ENCODE measurements around the gene ANK2.
"Not testable (repeated sequence)": the region's sequence is repeated elsewhere in the genome, so short reads cannot be mapped to it uniquely, and the experiment has no call there.

Gene ANK2

DNA sequence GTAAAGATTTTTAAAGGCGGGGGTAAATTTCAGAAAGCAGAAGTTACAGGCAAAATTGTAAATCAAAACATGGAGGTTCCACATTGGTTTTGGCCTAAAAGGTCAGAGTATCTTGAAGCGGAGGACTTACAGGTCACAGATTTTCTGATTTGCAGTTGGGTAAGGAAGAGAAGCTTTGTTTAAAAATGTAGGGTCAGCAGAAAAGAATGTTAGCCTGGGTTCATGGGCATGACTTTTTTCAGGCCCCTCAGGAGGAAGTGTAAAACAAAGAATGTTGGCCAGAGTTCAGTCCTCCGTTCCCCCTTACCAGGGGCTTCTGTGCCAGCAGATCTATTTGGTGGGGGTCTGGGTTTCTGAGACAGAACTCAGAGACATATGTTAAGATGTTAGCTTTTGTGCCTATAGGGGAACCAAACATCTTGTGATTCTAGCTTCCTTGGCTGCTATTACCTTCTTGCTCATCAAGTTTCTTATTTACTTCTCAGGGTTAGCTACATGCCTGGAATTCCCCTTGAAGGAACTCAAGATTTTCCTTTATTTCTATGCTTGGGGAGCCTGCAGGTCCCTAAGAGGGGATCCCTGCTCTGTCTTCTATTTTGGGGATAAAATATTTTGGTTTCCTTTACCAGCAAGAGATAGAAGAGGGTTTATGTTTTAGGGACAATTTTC lies 160.3 kb downstream of the ANK2 start:
- no peak for DNase-seq (ENCODE audit: low read depth)

DNA sequence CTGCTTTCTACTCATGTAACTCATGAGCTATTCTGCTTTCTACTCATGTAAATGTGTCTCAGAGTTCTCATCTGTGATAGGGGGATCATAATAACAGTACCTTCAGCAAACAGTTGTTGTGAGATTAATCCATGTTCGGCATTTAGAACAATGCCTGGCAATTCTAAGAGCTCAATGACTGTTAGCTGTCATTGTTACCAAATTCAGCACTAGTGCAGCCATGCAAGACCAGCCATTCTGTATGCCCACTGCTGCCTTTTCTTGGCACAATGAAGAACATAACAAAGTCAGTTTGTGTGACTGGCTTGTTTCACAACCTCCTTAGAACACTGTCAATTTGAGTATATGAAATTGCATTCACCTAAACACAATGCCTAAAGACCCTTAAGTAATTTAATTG lies 163.2 kb downstream of the ANK2 start:
- DNase-seq (ENCODE audit: low read depth), result no peak

DNA sequence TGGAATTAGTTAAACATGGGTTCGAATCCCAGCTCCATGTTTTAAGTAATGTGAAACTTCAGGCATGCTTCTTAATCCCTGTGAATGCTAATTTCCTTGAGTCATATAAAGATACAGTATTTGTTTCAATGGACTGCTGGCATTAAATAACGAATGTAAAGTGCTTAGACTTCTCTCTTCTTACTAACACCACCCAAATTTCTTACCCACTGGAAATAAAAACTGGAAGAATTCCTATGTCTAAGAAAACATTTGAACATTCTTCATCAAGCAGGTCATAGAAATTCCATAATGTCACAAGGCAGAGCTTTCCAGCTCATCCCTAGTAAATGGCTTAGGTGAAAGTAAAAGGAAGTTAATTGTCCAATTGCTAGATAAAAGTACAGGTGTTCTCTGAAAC lies 172.5 kb downstream of the ANK2 start:
- DNase-seq (ENCODE audit: low read depth), result peak; percentile 7

DNA sequence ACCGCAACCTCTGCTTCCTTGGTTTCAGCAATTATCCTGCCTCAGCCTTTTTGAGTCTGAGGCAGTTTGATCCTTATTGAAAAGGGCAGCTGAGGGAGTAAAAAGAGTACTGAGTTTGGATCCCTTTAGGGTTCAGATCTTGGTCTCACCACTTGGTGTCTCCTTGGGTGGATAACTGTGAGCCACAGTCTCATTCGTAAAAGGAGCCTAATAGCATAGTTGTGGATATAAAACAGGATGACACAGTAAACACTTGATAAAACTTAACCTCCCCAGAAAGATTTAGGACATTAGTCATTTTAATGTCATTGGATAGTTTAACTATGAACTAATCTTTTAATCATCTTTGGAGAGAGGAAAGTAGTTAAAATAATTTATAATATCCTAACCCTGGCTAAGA lies 173.0 kb downstream of the ANK2 start:
- DNase-seq (ENCODE audit: low read depth), result peak; percentile 35

DNA sequence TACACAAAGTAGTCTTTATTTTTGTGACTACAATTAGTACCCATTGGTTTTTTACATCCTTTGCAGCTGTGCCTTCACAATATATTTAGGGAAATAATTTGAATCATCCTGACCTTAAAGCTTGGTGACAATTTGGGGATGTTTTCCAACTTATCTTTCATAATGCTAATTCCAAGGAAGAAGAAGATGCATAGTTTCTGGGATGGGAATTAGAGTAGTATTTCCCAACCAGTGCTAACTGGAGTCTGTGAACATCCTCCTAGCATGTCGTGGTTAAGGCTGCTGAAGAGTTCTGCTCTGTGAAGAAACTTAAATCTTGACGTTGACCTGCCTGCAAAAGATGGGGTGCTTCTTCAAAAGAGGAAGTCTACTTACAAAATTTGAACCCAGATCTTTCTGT lies 173.5 kb downstream of the ANK2 start:
- DNase-seq (ENCODE audit: low read depth), result peak; percentile 15

GRCh38 chr4:113232194-113232593 lies 182.7 kb downstream of the ANK2 start:
- no peak for DNase-seq (ENCODE audit: low read depth)

- DNase-seq (ENCODE audit: low read depth), result no peak
Measured at GRCh38 chr4:113236916-113237315, 187.5 kb downstream of the ANK2 start.

DNA sequence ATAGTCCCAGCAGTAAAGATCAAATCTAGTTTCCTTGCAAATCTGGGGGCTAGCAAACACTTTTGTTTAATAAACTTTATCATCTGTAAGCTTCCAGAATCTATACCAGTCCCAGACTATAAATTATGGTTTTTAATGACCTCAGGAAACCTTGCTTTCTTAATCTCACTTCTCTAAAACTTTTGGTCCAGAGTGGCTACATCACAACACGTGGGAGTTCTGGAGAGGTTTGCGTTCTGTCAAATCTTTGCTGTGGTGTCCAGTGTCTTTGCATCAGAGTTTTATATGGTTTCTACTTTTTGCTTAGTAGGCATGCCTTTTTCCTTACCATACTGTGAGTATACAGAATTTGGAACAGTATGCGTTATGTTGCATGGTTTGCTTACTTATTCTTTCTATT lies 193.9 kb downstream of the ANK2 start:
- no peak for DNase-seq (ENCODE audit: low read depth)

DNA sequence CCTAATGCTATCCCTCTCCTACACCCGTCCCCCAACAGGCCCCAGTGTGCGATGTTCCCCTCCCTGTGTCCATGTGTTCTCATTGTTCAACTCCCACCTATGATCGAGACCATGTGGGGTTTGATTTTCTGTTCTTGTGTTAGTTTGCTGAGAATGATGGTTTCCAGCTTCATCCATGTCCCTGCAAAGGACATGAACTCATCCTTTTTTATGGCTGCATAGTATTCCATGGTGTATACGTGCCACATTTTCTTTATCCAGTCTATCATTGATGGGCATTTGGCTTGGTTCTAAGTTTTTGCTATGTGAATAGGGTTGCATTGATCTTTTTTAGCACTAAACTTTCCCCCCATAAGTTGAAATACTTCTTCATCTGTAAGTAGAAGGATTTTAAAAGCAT lies 195.3 kb downstream of the ANK2 start:
- DNase-seq (ENCODE audit: low read depth), result not testable (repeated sequence)

DNA sequence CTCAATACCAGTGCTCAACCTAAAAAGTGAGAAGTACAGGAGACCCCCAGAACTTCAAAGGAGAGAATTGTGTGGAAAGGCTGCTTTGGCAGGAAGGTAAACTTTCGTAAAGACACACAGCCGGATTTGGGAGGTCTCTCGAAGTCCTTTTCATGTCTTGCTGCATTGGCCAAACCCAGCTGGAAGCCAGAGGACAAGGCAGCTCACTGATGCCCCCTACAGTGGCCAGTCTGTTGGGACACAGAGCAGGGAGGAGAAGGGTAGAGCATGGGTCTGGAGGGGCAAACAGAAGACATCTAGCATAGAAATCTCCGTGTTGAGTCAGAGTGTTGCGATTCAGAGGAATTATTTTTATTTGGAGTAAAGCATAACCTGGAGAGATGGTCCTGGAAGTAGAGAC lies 198.9 kb downstream of the ANK2 start:
- DNase-seq (ENCODE audit: low read depth), result no peak

GRCh38 chr4:113255628-113256027 lies 206.2 kb downstream of the ANK2 start:
- DNase-seq (ENCODE audit: low read depth), result no peak

DNA sequence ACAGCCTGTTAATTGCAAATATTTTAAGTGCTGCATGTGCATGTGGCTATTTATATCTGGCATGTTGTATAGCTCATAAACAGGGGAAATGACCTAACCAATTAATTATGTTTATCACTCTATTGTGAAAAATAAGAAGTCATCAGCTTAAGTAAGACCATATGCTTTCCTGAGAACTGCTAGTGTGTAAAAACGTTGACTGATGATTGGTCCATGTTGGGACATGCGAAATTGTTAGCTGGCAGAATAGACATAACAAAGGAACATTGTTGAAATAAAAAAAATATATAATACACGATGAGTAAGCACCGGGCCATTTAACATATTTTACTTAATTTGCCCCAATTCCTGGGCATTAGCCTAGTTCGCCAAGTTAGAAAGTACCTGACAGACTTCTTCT lies 207.5 kb downstream of the ANK2 start:
- peak; percentile 66 for DNase-seq (ENCODE audit: low read depth)

- DNase-seq (ENCODE audit: low read depth), result no peak
Measured at GRCh38 chr4:113260688-113261087, 211.2 kb downstream of the ANK2 start.

GRCh38 chr4:113263274-113263673 lies 213.8 kb downstream of the ANK2 start:
- no peak for DNase-seq (ENCODE audit: low read depth)

- DNase-seq (ENCODE audit: low read depth), result no peak
Measured at GRCh38 chr4:113270520-113271319, 221.3 kb downstream of the ANK2 start.

DNA sequence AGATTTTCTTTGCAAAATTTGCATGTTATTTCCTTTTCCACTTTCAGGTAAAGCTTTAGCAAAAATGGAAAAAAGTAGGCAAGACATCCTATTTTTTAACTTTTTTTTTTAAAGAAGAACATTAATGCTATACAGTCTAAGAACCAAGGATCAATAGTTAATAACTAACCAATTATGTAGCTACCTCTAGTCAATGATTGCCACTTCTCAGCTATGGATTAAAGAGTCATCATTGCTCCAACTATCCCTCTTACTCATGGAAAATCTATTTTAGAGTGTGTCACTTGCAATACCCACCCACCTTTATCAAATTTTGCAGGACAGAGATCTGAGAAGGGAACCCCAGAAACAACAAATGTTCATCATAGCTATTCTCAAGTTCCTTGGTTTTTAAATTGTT lies 223.1 kb downstream of the ANK2 start:
- DNase-seq (ENCODE audit: low read depth), result no peak

DNA sequence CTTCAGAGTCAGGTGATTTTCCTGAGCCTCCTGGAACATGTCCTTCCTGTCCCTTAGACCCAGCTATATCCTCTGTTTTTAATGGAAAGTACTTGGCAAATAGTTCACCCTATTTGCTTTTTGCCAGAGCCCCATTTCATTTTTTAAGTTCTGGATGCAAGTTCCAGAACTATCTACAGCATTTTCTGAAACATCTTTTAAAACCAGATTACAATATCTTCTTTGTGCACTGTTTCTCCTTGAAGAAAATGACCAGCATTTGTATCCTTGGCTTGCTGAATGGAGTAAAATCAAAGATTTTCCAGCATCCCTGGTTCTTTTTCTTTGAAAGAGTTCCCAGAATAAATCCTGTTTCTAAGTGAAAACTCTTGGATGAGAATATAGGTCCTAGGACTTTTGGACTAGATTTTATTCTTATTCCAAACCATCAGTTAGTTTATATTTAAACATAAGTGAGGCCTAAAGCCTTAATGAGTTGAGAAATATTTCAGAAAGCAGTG lies 224.3 kb downstream of the ANK2 start:
- DNase-seq (ENCODE audit: low read depth), result no peak

GRCh38 chr4:113276464-113277170 lies 227.2 kb downstream of the ANK2 start:
- DNase-seq (ENCODE audit: low read depth), result no peak

GRCh38 chr4:113278324-113278934 lies 229.0 kb downstream of the ANK2 start:
- no peak for DNase-seq (ENCODE audit: low read depth)

DNA sequence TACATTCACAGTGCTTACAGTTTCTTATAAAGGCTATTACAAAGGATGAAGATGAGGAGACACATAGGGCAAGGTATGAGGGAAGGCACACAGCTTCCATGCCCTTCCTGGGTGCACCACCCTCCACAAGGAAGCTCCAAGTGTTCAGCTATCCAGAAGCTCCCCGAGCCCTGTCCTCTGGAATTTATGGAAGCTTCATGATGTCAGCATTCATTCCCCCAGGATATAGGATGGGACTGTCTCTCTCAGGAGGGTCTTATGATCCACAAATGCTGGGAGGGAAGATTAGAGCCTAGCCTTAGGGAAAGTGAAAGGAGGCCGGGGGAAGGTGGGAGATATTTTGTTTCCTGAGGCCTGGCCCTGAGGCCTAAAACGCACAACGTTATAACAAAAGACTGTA lies 236.0 kb downstream of the ANK2 start:
- no peak for DNase-seq (ENCODE audit: low read depth)

DNA sequence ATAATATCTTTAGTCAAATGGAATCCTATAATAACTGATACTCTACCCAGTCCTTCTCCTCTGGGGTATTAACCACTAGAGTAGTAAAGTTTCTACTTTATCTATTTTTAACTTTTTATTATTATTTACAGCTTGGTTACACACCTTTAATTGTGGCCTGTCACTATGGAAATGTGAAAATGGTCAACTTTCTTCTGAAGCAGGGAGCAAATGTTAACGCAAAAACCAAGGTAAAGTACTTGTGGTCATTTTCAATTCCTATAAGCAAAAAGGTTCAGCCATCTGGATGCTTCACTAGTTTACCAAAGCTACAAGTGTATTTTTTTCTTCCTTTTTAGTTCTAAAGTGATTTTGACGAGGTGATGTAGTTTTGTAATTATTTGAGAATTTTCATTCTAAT lies 238.8 kb downstream of the ANK2 start:
- DNase-seq (ENCODE audit: low read depth), result no peak

- no peak for DNase-seq (ENCODE audit: low read depth)
Measured at GRCh38 chr4:113288696-113289095, 239.2 kb downstream of the ANK2 start.

GRCh38 chr4:113289766-113290165 lies 240.3 kb downstream of the ANK2 start:
- no peak for DNase-seq (ENCODE audit: low read depth)

All from GM04504 (cell line).